Stimulated activated CD4-positive, alpha-beta T cell treated with anti-CD3 and anti-CD28 coated beads, Interleukin-4, amount 100 ng/mL, for 24 hours (primary cell): ENCODE data around the gene CHSY1.

ENCODE experiments used
- DNase-seq: peaks from one replicate; pipeline ENCODE4 v3.0.0-alpha.2; 2020

CHSY1 gene

DNA sequence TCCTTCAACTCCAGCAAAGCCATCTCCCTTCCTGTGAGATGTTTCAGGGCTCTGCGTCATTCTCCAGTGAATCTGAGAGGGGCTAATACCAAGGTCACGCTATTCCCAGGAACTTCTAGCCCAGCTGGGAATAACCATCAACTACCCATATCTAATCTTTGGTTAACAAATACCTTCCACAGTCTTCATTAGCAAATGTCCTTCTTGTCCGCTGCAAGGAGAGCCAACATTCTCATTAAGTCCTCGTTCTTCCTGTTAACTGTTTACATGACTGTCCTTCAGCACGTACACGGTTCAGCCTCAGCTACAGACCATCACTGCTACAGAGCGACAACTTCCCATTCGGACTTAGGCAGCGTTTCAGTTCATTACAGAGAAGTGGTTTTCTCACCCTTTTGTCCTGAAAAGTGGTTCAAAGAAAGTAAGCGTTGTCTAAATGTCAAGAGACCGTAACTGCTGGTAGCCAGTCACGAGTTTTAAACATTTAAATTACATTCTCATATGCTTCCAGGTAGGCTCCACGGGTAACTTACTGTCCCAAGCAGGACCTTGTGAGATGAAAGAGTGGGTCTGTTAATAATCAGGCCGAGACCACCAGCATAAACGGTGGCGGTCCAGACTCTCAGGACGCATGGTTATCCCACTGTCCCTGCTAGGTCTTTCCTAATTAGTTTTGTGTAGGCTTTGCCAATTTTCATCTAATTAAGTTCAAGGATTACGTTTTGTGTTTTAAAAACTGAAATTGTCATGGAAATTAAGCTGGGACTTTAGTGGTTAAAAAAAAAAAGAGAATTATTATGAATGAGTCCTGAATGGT lies 63.8 kb downstream of the CHSY1 start:
- no peak for DNase-seq

DNA sequence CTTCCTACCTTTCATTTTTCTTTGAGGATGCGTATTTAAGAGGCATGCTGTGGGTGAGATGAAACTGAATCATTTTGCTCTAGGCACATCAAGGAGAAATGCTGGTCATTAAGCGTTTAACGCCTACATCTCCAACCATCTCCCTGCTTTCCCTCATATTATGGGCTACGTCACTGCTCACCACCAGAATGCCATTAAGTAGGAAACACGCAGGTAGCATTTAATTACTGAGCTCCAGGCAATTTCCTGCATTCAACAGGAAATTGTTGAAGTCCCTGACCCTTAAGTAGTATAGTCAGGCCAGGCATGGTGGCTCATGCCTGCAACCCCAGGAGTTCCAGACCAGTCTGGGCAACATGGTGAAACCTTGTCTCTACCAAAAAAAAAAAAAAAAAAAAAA lies 66.1 kb downstream of the CHSY1 start:
- DNase-seq = no peak

DNA sequence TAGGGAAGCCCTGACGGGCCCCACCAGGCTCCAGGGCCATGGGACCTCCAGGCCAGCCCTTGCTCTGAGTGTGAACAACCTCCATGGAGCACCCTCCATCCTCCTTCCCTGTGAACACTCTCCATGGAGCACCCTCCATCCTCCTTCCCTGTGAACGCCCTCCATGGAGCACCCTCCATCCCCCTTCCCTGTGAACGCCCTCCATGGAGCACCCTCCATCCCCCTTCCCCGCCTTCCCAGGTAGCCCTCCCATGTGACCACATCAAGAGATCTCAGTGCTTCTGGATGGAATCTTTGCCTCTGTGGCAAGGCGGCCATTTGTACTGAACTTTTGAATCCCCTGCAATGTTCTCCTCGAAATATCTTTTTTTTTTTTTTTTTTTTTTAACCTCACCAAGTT lies 66.5 kb downstream of the CHSY1 start:
- DNase-seq = no peak

DNA sequence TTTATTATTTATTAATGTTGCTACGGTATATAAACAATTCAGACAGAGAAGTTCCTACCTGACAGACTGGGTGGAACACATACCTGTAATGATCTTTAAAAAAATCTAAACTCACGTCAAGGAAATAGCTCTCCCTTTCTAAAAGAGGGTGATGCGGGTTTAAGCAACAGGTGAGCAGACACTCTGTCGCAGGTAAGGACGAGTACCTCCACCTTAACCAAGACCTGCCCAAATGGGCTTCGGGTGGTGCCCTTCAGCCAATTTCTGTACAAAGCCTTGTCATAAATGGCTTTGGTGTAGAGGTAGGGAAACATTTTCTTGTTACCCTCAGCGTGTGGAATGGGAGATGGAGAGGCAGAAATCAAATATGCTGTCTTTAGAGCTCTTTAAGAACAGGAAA lies 67.0 kb downstream of the CHSY1 start:
- no peak for DNase-seq

DNA sequence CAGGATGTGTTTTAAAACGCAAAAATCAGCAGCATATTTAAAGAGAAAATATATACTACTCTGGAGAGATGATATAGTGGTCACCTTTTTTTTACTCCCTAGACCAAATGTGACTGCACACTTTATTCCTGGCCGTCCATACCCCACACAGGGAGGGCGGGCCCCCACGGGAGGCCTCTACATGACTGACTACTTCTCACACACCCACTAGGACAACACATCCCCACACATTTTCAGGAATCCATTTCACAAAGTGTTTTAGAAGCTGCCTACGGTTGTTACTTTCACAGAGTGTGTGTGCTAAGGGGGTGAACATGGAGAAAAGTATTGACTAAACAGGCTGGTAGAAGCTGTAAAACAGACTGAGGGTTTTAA lies 67.9 kb downstream of the CHSY1 start:
- no peak for DNase-seq

DNA sequence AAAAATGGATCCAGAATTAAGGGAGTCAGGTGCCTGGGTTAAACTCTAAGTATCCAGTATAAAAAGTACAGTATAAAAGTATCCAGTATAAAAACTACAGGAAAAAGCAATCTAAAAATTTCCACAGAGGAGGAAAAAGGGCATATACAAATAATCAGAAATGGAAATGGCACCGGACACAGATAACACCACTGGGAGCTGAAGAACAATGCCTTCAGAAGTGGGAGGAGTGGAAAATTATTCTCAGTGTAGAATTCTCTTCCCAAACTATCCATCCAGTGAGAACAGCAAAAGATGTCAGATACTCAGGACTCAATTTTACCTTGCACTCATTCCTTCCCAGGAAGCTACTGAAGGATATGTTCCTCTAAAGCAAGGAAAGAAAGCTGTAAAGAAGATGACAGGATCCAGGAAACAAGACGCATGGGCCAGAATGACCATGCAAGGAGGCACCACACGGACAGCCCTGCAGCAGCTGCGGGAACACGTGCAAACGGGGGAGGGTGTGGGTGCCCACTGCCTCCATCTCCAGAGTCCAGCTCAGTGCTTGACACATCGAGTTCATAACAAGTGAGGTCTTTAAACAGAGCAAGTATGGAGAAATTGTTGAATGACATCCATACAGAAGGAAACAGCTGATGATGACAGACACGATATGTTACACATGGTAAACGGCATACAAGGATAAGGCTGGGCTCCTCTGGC lies 68.5 kb downstream of the CHSY1 start:
- DNase-seq = no peak

DNA sequence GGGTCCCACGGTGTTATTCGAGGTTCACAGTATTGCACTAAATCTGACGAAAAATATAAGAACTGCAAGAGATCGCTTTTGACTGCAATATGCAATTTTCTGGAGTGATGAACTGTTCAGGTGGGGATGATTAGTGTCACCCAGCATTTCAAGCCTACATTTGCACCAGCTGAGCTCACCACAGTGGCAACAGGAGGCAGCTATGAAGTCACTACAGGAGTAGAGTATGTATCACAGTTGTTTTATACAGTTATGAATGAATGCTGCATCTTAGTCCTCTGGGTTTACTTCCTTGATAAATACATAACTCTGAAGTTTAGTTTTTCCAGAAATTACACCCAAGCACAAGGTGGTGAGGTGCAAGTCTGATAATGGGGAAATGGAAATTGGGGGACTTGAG lies 69.6 kb downstream of the CHSY1 start:
- no peak for DNase-seq

DNA sequence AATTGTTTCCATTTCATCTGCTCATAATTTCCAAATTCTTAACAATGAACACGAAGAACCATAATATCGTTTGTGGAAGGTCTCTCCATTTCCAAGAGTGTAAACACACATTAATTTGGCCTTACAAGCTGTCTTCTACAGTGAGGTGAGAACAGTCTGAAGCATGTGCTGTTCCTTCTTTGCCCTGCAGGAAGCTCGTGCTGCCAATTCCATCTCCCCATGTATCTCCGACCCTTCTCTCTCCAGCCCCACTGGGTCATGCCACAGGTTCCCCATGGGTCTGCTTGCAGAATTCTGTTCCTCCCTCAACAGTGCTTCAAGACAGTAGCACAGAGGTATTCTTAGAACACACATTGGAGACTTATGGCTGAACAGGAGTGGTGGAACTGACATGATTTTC lies 70.5 kb downstream of the CHSY1 start:
- DNase-seq = no peak

DNA sequence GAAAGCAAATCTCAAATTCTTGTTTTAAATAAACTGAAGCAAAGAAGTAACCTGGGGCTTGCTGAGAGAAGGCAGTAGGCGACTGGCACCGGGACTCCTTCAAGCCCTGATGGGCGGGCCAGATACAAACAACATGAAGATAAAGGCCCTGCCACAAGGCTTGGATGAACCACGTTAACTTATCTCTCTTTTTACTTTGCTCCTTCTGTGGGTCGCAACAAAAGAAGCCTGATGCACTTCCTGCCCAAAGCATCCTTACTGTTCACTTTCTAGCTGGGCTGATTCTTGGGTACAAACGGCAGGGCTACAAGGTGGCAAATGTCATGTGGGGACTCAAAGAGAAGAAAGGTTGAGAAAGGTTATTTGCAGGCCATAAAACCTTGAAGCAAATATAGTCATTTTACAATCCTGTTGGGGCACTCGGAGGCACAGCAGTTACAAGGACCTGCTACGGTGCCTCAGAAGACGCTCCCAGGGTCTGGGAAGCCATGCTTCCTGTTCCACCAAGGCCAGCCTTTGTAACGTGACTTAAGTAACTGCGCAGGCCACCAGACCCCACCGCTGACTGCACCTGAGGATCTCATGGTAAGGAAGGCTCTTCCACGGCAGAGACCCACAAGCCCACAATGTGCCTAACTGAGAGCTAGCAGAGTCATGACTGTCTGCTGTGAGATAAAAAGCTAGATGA lies 71.1 kb downstream of the CHSY1 start:
- DNase-seq = no peak

DNA sequence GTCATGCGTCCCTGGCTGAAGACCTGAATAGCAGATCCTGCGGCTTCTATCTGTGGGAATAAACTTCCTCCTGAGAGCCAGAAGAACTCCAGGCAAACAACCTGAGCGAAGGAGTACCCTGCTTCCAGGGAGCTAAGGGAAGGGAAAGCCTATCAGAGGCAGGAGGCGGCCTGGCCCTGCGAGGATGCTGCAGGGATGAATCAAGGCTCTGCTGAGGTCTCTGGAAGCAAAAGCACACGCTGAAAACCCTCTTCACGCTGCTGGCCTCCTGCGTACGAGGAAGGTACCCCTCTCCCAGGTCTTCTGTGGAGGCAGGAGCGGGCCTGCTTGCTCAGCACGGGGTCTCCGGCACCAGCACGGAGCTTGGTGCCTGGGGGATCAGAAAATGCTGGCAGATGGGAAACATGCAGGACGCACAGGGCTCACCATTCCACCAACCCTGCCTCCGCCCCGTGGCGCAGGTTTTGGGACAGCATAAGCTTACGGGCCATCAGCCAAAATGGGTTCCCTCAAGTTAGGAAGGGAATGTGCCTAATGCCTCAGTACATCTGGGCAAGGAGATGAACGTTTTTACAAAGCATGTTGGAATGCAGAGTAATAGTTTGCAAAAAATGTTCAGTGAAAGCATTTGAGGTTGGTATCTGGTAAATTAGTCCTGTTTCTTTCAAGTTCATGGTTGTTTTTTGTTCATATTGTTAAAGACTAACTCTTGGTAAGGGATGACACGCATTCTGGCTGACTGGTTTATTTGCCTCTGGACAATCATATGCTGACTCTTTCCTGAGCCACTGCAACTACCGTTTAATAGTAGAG lies 72.3 kb downstream of the CHSY1 start:
- no peak for DNase-seq

DNA sequence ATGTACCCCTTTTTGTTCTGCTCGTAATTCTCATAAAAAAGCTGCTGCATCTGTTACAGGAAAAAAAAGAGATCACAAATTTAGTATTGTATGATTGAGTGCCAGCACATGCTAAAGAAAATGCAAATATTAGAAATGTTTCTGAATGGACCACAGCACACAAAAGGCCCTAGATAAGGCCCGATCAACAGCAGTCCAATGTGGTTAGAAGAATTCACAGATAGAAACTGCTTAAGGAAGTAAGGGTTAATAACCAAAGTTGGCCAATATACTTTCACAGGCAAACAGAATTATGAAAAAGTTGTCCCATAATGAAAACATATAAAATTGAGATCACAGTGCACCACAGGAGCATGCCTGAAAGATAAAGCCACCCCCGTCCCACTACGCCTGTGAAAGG lies 72.9 kb downstream of the CHSY1 start:
- DNase-seq = no peak

DNA sequence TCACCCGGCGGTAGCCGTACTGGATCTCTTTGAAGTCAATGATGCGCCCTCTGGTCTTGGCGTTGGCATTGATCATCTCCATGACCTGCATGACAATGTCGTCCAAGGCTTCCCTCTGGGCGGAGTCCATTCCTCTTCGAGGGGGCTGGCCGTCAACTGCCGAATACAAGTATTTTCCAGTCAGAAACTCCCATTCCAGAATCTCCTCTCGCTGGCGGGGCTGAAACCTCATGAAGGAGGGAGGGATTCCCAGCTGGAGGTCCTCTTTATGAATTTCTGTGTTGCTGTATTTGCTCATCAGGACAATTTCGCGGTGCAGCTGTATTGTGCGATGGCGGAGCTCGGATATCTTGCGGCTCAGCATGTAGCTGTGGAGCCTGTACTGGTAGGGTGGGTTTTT lies 73.4 kb downstream of the CHSY1 start:
- no peak for DNase-seq

DNA sequence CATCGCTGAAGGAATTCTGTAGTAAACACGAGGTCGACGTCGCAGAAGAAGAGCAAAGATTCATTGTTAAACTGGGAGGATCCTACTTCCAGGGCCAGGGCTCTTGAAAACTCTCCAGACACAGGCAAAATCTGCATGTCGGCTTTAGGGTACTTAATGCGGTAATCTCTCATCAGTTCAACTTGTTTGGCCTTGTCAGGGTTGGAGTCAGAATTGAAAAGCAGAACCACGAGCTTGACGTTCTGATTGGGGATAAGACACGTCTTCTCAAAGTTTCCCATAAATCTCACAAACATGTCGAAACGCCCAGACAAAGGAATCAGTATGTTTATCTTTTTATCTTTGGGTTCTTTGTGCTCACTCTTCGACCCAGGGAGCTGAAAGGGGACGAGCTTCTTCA lies 74.0 kb downstream of the CHSY1 start:
- DNase-seq = no peak

DNA sequence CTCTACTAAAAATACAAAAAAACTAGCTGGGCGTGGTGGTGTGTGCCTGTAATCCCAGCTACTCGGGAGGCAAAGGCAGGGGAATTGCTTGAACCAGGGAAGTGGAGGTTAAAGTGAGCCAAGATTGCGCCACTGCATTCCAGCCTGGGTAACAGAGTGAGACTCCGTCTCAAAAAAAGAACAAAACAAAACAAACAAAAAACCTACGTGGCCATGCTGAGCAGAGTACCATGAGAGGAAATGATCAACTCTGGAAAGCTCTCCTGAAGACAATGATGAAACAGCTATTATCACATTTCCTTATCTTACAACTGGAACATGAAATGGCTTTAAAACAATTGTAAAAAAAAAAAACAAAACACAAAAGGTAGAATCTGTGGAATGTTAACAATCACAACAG lies 75.2 kb downstream of the CHSY1 start:
- no peak for DNase-seq

DNA sequence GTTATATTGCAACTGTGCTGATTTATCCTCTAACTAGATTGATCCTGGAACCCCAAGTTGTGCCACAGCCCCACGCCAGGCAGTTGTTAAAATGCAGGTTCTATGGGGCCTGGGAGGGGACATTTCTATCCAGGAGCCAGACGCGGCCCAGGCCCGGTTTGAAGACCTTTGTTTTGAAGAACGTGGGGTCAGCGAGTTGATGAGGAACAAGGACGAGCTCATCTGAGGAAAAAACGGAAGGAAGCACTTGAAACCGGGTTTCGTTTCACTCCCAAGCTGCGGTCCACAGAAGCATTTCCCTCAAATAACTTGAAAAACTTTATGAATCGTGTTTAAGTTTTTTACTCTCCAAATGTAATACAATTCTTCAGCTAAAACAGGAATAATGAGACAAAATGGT lies 76.4 kb downstream of the CHSY1 start:
- no peak for DNase-seq

DNA sequence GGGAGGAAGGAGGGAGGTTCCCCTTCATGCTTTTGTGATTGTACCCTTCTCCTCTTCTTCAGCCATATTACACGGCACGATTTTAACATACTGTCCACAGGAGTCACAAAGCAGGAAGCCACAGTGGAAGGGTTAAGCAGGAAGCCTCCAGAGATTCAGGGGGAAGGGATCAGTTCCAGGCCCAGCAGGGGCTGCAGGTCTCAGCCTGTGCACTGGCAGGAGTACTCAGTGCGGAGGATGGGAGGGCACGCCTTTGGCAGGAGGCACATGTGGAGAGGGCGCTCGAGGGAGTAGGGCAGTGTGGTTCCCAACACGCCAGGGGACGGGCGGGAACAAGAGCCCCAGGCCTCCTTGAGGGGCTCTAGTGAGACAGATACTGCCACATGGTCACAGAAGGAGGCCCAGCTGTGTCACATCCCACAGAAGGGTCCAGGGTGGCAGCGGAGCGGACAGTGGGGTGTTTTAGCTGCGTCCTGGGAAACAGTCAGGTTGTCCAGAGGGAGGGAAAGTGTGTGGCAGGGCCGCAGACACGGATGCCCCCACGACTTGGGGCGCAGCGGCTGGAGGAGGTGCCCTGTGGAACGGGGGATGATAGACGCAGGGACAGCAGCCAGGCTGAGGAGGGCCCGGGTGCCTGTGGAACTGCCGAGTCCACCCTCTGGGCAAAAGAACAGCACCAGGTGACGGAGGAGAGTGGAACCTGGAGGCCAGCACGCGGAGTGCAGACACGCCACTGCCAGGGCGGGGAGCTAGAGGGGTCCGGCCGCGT lies 77.5 kb downstream of the CHSY1 start:
- no peak for DNase-seq

DNA sequence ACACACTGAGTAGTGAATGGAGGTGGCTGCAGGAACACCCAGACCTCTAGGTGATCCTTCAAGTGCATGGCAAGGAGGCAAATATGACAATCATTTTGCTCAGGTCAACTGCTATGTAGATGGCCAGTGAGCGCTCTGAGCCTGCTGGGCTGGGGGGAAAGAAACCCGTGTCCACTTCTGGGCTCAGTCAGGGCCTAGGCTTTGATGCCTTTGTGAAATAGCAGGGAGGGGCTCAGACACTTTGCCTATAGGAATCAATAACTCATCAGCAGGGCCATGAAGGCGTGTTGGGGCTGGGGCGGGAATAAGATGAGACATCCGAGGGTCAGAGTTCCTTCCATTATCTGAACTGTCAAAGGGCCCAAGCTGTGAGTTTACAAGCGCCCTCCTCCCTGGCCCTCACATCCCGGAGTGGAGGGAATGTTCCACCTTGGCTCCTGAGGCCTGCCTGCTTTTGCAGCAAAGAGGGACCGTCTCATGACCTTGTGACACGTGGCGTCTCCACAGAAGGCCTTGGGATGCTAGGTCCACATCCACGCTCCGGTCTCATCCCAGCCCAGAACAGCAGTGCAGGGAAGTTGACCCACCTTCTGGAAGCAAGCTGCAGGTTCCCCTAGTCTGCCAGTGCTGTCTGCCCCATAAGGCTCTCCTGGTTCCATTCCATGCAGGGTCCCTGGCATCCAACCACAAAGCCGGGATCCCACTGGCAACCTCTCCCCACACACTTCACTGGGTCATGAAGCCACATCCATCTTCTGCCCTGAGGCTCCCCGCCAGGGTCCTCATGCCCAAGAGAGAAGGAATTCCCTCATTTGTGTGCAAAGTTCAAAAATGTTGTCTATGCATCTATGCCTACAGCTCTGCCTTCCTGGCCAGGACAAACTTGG lies 78.4 kb downstream of the CHSY1 start:
- no peak for DNase-seq

DNA sequence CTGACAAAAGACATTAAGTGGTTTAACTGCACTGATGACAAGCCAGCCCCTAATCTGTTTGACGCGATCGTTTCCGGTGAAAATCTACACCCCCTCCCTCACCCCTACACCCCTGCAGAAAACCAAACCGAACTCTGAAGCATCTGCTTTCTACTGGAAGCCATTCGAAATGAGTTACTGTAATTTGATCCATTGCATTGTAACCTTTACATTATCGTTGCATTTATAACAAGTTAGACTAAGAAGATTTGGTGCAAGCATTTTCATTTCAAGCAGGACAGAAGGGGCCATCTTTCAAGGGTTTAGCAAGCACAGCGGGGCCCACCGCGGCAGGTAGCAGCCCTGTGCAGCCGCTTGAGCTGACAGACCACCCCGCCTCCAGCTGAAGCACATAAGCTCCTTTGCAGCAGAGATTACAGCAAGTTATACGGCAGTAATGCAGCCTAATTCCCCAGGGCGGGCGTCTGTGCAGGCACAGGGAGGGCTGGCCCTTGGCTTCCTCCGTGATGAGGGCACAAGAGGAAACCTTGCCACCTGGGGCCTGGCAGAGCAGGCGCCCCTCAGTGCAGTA lies 79.3 kb downstream of the CHSY1 start:
- DNase-seq = no peak

DNA sequence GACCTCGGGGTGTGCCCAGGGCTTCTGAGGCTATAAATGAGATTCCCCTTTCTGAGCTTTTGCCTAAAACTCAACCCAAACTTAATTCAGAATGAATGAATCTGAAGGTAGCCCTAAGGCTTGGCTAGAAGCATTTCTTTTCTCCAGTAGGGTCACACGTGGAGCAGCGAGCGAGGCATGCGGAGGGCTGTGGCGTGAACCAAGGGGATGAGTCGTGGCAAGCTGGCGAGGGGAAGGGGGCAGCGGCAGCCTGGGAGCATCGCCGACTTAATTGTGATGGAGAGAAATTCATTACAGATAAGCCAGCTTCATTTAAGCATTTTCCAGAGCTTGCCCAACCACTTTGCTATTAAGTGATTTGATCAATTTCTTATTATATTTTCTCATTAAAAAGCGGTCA lies 79.9 kb downstream of the CHSY1 start:
- DNase-seq = no peak

DNA sequence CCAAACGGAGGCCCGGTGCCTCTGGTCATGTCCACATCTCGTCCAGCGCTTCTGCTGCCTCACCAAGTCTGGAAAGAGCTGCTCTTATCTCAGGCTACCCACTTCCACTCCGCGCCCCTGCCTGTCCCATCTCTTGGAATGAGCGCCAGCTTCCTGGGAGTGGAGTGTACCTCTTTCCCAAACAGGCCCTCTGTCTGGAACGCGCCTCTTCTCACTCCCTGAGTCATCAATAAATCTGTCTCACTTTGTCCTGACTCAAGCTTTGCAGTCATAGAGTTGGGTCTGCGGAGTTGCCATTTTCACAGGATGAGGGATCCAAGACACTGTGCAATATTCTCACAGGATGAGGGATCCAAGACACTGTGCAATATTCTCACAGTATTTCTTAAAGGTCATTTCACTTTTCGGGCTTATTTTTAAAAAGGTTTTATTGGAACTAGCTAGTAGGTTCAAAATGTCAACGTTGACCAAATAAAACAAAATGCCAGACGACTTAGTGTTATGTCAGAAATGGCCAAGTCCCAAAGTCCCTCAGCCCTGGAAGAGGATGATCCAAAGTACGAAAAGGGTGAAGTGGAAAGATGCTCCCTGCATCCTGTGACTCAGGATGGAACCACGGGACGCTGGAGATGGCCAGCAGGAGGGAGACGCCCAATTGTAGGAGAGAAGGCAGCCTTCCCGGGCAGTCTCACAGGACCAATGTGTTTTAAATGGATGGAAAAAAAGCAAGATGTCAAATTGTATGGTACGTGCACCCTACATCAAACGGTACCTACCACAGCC lies 81.1 kb downstream of the CHSY1 start:
- no peak for DNase-seq
